DOHH2 (cell line): Measurements from ENCODE around the gene SUDS3.

Source experiments
- H3F3A ChIP-seq: fragments of 200-600 bp; sonication (generic), shearing (Covaris generic); 2 replicates; pipeline ENCODE4 v1.6.0; 2016; ENCODE audit warnings: antibody characterized with exemption, mild to moderate bottlenecking; ENCODE audit not compliant: control insufficient read depth, insufficient read depth
- H3K27ac ChIP-seq: fragments of 200-600 bp; sonication (generic); 2 replicates; pipeline ENCODE4 v1.5.1; 2014; ENCODE audit warnings: low read depth, mild to moderate bottlenecking, low read length, moderate library complexity
- H3K27me3 ChIP-seq: fragments of 200-600 bp; sonication (generic); 2 replicates; pipeline ENCODE4 v1.6.1; 2014; ENCODE audit warnings: mild to moderate bottlenecking, low read length, mixed read lengths; ENCODE audit not compliant: control insufficient read depth
- H3K36me3 ChIP-seq: fragments of 200-600 bp; sonication (generic); 2 replicates; pipeline ENCODE4 v1.6.1; 2014; ENCODE audit warnings: mild to moderate bottlenecking, low read length, moderate library complexity, mixed read lengths; ENCODE audit not compliant: control insufficient read depth
- H3K4me1 ChIP-seq: fragments of 200-600 bp; sonication (generic); 2 replicates; pipeline ENCODE4 v1.6.1; 2014; ENCODE audit warnings: mild to moderate bottlenecking, low read length, mixed read lengths; ENCODE audit not compliant: control insufficient read depth
- H3K4me2 ChIP-seq: fragments of 200-600 bp; sonication (generic); 2 replicates; pipeline ENCODE4 v1.6.0; 2014; ENCODE audit warnings: mild to moderate bottlenecking, low read length, moderate library complexity
- H3K4me3 ChIP-seq: fragments of 200-600 bp; sonication (generic); 2 replicates; pipeline ENCODE4 v1.5.1; 2014; ENCODE audit warnings: mild to moderate bottlenecking, low read length, mixed read lengths
- H3K79me2 ChIP-seq: fragments of 200-600 bp; sonication (generic); 2 replicates; pipeline ENCODE4 v1.6.1; 2014; ENCODE audit warnings: mild to moderate bottlenecking, low read length, mixed read lengths; ENCODE audit not compliant: control insufficient read depth
- H3K9me2 ChIP-seq: fragments of 200-600 bp; sonication (generic); replicated peaks from 2 replicates; pipeline ENCODE4 v1.6.1; 2014; ENCODE audit warnings: mild to moderate bottlenecking, low read length, mixed read lengths; ENCODE audit not compliant: control insufficient read depth
- H3K9me3 ChIP-seq: fragments of 200-600 bp; sonication (generic); 2 replicates; pipeline ENCODE4 v1.6.1; 2014; ENCODE audit warnings: antibody characterized with exemption, low read length, mixed read lengths; ENCODE audit not compliant: control insufficient read depth, insufficient read depth
- H4K20me1 ChIP-seq: fragments of 200-600 bp; sonication (generic); 2 replicates; pipeline ENCODE4 v1.6.0; 2014; ENCODE audit warnings: low read depth, mild to moderate bottlenecking, antibody characterized with exemption, low read length, moderate library complexity; ENCODE audit not compliant: control insufficient read depth, insufficient read depth
- EZH2phosphoT487 ChIP-seq: fragments of 200-600 bp; sonication (generic); IDR thresholded peaks from 2 replicates; pipeline ENCODE4 v1.6.1; 2017; ENCODE audit warnings: borderline replicate concordance, mild to moderate bottlenecking, antibody characterized with exemption, low read length, moderate library complexity, mixed read lengths
- TF ChIP-seq, protein P1 (sequence below): fragments of 200-600 bp; sonication (generic); IDR thresholded peaks from one replicate; pipeline ENCODE4 v1.5.1; 2014; ENCODE audit warnings: antibody characterized with exemption, mild to moderate bottlenecking, low read depth, low read length; ENCODE audit not compliant: poor library complexity, severe bottlenecking

SUDS3 gene

DNA sequence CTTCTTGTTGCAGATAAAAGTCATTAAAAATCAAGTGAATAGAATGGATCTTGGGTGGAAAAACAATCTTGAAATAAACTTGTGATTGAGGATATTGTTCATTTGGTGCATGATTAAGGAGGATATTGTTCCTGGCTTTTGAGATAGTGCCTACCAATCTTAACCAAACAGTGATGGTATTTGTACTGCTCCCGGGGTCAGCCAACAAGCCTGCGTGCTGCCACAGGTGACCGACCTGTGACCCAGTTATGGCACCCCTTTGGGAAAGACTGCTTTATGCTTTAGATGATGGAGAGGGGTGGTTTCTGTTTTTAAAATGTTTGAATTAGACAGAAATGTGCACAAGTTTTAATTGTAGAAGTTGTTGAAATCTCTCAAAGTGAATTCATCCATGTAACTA lies 41.6 kb downstream of the SUDS3 start:
- Histone ChIP-seq H3K27me3 (no peaks in the 10 kb centered on the region), H3K4me2 (no peak overlapping the region)
- TF ChIP-seq, protein P1, sequence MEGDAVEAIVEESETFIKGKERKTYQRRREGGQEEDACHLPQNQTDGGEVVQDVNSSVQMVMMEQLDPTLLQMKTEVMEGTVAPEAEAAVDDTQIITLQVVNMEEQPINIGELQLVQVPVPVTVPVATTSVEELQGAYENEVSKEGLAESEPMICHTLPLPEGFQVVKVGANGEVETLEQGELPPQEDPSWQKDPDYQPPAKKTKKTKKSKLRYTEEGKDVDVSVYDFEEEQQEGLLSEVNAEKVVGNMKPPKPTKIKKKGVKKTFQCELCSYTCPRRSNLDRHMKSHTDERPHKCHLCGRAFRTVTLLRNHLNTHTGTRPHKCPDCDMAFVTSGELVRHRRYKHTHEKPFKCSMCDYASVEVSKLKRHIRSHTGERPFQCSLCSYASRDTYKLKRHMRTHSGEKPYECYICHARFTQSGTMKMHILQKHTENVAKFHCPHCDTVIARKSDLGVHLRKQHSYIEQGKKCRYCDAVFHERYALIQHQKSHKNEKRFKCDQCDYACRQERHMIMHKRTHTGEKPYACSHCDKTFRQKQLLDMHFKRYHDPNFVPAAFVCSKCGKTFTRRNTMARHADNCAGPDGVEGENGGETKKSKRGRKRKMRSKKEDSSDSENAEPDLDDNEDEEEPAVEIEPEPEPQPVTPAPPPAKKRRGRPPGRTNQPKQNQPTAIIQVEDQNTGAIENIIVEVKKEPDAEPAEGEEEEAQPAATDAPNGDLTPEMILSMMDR = no peak
- no peak for TF ChIP-seq EZH2phosphoT487

DNA sequence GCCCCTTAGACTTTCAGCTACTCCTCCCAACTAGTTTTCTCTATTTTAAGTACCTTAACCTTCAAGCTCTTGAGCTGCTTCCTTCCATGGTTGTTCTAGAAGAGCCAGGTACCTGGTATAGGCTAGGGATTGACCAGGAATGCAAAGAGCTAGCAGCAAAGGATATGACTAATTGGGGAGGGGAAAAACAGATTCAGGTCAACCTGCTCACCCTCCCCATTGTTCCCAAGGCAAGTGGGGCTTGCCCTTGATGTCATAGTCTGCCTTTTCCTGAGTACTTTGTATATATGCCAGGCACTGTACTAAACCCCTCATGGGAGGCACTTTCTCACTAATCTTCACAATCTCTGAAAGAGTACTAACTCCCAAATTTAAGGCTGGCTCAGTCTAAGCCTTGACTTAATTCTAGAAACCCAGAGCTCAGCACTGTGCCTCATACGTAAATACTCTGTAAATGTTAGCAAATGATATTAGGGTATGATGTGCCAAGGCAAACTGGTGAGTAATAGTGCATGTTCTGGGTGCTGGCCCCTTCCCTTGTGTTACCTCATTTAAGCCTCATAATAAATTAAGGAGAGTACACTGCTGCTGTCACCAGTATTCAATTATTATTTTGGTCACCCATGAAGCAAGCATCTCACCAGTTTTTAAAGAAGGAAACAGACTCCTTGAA lies 42.2 kb downstream of the SUDS3 start:
- Histone ChIP-seq H3K79me2 (no peaks in the 10 kb centered on the region), H4K20me1 (no peaks in the 10 kb centered on the region), H3F3A (no peaks in the 10 kb centered on the region), H3K4me2 (no peak overlapping the region), H3K4me1 (peaks cover 8% of the 10 kb centered on the region), H3K9me3 (no peaks in the 10 kb centered on the region), H3K9me2 (no peaks in the 10 kb centered on the region), H3K4me3 (no peak overlapping the region), H3K36me3 (peaks cover 18% of the 10 kb centered on the region), H3K27ac (no peak overlapping the region), H3K27me3 (no peaks in the 10 kb centered on the region)
- TF ChIP-seq, protein P1 = no peak
- TF ChIP-seq EZH2phosphoT487 = no peak

More for the DNA sequence above, 41.6 kb downstream of the SUDS3 start:
- no peaks in the 10 kb centered on the region for H3K9me3 ChIP-seq
- no peak overlapping the region for H3K27ac ChIP-seq
- no peaks in the 10 kb centered on the region for H3K9me2 ChIP-seq
- no peaks in the 10 kb centered on the region for H4K20me1 ChIP-seq
- H3K4me3 ChIP-seq = no peak overlapping the region
- H3K36me3 ChIP-seq = peaks cover 21% of the 10 kb centered on the region
- H3K4me1 ChIP-seq = peaks cover 2% of the 10 kb centered on the region
- H3F3A ChIP-seq = no peaks in the 10 kb centered on the region
- no peaks in the 10 kb centered on the region for H3K79me2 ChIP-seq

DNA sequence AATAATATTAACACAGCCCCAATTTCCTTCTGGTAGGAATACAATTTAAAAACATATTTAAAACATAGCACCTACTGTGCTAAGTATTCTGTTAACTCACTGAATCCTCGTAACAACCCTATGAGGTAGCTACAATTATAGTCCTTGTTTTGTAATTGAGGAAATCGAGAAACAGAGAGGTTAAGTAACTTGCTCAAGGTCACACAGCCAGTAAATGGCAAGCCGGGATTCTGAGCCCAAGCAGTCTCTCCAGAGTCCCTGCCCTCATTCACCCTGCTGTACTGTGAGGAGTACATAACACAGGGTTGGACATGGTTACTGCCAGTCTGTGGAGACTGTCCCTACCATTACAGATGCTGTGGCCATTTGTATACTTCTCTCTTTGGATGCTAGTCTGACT lies 44.3 kb downstream of the SUDS3 start:
- Histone ChIP-seq H3K4me1 (peaks cover 20% of the 10 kb centered on the region), H3K4me3 (no peak overlapping the region), H3K9me2 (no peaks in the 10 kb centered on the region), H3K9me3 (no peaks in the 10 kb centered on the region), H3K27me3 (no peaks in the 10 kb centered on the region), H3K4me2 (no peak overlapping the region), H3F3A (no peaks in the 10 kb centered on the region), H3K79me2 (no peaks in the 10 kb centered on the region), H4K20me1 (no peaks in the 10 kb centered on the region), H3K27ac (no peak overlapping the region), H3K36me3 (peaks cover 3% of the 10 kb centered on the region)
- TF ChIP-seq EZH2phosphoT487 = no peak
- TF ChIP-seq, protein P1 = no peak
